Measurements from ENCODE around the gene RIBC2.

The RIBC2 gene

DNA sequence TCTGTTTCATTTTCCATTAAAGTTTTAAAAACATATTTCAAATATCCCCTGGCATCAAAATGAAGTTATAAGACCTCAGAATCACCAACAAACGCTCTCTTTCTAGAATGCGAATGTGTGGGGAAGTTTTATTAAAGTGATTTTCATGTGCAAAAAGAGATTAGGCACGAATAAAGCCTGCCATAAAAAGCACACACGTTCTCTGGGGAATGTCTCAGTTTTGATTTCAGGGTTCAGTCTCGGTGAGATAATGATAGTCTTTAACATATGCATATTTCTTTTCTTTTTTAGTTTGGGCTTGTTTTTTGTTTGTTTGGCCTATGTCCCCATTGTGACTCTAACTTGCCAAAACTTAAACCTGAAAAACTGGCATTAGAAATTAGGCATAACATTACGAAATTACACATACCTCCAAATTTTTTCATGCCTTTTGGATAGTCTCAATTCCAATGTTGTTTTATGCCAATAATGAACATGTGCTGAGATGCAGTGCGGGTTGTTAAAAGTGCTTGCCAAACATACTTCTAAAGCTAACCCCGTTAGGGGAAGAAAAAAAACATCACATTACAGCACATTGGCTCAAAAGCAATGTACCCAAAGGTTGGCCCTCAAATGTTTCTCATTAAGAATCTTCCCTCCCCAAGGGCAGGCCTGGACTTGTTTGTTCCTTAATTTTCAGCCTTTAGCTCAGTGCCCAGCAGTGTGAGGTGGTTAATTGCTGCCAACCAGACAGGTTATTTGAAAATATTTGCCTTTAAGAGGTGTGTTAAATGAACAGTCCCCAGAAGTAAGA is 56.0 kb downstream of the RIBC2 start:
- Histone ChIP-seq H3K4me1 (ENCODE audit: control insufficient read depth, insufficient read depth, low read length) (no peaks in the 10 kb centered on the region), H3K36me3 (ENCODE audit: control insufficient read depth, insufficient read depth, low read length) (no peaks in the 10 kb centered on the region), H3K4me3 (ENCODE audit: low read length) (no peak overlapping the region), H3K9ac (ENCODE audit: low read length) (no peak overlapping the region), H3K9me3 (ENCODE audit: control insufficient read depth, low read length) (no peaks in the 10 kb centered on the region), H3K27me3 (ENCODE audit: control insufficient read depth, insufficient read depth, low read length) (no peaks in the 10 kb centered on the region)

DNA sequence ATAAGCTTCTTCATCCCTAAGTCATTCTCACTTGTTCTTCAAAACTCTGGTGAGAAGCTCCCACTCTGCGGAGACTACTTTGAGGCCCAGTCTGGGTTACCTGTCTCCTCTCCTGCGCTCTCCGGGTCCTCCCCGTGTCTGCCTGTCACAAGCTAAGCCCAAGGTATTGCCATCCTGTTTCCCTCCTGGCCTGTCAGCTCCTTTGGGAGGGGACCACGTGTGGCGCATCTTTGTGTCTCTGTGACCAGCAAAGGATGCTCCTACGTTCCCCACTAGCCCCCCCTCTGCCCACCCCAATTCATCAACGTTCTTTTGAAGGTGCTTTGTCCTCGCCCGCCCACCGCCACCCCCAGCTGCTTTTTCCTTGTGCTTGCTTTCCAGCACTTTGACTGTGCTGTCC is 57.4 kb downstream of the RIBC2 start:
- Histone ChIP-seq H3K4me1 (ENCODE audit: control insufficient read depth, insufficient read depth, low read length) (no peaks in the 10 kb centered on the region), H3K9ac (ENCODE audit: low read length) (no peak overlapping the region), H3K36me3 (ENCODE audit: control insufficient read depth, insufficient read depth, low read length) (no peaks in the 10 kb centered on the region), H3K9me3 (ENCODE audit: control insufficient read depth, low read length) (no peaks in the 10 kb centered on the region), H3K27me3 (ENCODE audit: control insufficient read depth, insufficient read depth, low read length) (no peaks in the 10 kb centered on the region), H3K4me3 (ENCODE audit: low read length) (no peak overlapping the region)

DNA sequence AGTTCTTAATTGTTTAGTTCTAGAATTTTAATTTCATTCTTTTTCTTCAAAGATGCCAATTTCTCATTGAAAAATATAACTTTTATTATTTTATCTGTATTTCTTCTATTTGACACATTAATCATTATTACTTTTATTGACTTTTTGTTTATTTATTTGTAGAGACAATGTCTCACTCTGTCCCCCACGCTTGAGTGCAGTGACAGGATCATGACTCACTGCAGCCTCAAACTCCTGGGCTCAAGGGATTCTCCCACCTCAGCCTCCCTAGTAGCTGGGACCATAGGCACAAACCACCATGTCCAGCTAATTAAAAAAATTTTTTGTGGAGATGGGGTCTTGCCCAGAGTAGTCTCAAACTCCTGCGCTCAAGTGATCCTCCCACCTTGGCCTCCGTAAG is 58.9 kb downstream of the RIBC2 start:
- H3K9me3 ChIP-seq (ENCODE audit: control insufficient read depth, low read length): no peaks in the 10 kb centered on the region
- H3K36me3 ChIP-seq (ENCODE audit: control insufficient read depth, insufficient read depth, low read length): no peaks in the 10 kb centered on the region
- no peak overlapping the region for H3K9ac ChIP-seq (ENCODE audit: low read length)
- H3K27me3 ChIP-seq (ENCODE audit: control insufficient read depth, insufficient read depth, low read length): no peaks in the 10 kb centered on the region
- H3K4me1 ChIP-seq (ENCODE audit: control insufficient read depth, insufficient read depth, low read length): no peaks in the 10 kb centered on the region
- H3K4me3 ChIP-seq (ENCODE audit: low read length): no peak overlapping the region

DNA sequence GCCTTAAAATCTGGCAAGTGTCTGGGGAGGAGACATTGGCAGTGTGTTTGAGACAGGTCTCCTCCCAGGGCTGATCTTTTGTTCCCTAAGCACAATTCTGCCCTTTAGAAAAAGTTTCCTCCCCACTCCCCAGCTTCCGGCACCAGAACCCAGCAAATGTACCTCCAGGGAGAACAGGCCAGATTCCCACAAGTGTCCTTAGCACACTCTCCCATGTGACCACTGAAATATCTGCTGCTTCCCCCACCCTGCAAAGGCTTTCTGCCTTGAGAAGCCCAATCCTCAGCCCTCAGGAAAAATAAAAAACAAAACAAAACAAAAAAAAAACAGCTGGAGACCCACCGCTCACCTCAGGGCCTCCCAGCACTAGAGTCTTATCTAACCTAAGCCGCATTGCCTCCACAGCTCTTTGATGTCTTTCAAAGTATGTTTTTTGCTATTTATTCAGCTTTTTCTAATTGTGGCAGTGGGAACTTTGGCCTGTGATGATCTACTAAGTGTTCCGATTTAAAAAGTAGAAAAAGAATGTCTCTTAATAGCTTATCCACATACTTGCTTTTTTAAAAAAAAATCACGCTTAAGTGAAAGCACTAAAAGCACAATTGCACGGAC is 60.2 kb downstream of the RIBC2 start:
- no peak overlapping the region for H3K9ac ChIP-seq (ENCODE audit: low read length)
- H3K36me3 ChIP-seq (ENCODE audit: control insufficient read depth, insufficient read depth, low read length): no peaks in the 10 kb centered on the region
- no peak overlapping the region for H3K4me3 ChIP-seq (ENCODE audit: low read length)
- no peaks in the 10 kb centered on the region for H3K4me1 ChIP-seq (ENCODE audit: control insufficient read depth, insufficient read depth, low read length)
- H3K27me3 ChIP-seq (ENCODE audit: control insufficient read depth, insufficient read depth, low read length): no peaks in the 10 kb centered on the region
- no peaks in the 10 kb centered on the region for H3K9me3 ChIP-seq (ENCODE audit: control insufficient read depth, low read length)

DNA sequence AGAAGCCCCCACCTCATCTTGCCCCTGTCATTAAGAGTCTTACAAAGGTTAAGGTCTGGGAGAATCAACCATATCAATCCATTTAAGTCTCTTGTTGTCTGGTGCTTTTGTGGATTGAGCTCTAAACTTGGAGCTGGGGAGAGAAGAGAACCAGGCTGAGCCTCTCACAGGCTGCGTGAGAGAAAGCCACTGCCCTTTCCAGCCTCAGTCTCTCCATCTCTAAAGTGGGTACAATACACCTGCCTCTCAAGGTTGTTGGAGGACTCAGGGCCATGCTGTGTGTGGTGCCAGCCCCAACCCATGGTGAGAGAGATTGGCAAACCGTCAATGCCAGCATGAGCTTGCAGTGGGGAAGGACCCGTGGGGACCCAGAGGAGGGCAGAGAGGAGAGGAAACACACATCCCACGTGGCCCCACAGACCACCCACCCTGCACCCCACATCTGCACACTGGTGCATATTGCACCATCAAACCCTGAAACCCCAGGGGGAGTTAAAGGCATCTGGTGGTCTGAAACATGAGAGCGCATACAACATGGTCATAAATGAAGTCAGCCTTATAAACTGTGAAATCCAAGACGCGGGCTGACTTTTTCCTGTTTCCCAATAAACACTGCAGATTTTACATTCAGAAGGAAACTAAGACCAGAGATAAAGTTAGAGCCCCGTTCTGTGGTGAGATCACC is 61.7 kb downstream of the RIBC2 start:
- no peaks in the 10 kb centered on the region for H3K9me3 ChIP-seq (ENCODE audit: control insufficient read depth, low read length)
- H3K27me3 ChIP-seq (ENCODE audit: control insufficient read depth, insufficient read depth, low read length): no peaks in the 10 kb centered on the region
- no peaks in the 10 kb centered on the region for H3K36me3 ChIP-seq (ENCODE audit: control insufficient read depth, insufficient read depth, low read length)
- H3K4me1 ChIP-seq (ENCODE audit: control insufficient read depth, insufficient read depth, low read length): no peaks in the 10 kb centered on the region
- H3K4me3 ChIP-seq (ENCODE audit: low read length): no peak overlapping the region
- no peak overlapping the region for H3K9ac ChIP-seq (ENCODE audit: low read length)

DNA sequence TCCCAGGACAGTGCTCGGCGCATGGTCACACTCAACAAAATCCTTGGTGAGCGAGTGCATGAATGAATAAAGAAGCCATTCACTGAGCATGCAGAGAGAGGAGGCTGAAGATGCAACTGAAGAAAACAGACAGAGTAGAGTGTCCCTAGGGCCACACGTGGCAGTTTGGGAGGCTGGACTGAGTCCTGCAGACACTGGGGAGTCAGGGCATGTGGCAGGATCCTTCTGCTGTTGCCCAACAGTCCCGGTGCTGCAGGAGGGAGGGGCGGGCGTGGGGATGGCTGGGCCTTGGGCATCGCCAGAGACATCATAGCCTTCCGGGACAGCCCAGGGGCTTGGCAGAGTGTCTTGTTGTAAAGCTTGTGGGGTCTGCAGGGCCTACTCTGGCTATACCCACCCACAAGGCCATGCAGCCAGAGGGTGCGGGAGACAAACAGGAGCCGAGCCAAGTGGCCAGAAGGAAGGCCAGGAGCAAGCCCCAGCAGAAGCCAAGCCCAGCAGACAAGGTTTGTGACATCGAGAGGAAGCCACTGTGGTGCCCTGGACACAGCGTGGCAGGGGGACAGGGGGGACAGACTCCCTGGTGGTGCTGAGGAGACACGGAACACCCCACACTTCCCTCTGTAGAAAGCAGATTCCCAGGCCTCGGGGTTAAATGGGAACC is 62.5 kb downstream of the RIBC2 start:
- Histone ChIP-seq H3K27me3 (ENCODE audit: control insufficient read depth, insufficient read depth, low read length) (no peaks in the 10 kb centered on the region), H3K36me3 (ENCODE audit: control insufficient read depth, insufficient read depth, low read length) (no peaks in the 10 kb centered on the region), H3K4me1 (ENCODE audit: control insufficient read depth, insufficient read depth, low read length) (no peaks in the 10 kb centered on the region), H3K4me3 (ENCODE audit: low read length) (no peak overlapping the region), H3K9me3 (ENCODE audit: control insufficient read depth, low read length) (no peaks in the 10 kb centered on the region), H3K9ac (ENCODE audit: low read length) (no peak overlapping the region)

DNA sequence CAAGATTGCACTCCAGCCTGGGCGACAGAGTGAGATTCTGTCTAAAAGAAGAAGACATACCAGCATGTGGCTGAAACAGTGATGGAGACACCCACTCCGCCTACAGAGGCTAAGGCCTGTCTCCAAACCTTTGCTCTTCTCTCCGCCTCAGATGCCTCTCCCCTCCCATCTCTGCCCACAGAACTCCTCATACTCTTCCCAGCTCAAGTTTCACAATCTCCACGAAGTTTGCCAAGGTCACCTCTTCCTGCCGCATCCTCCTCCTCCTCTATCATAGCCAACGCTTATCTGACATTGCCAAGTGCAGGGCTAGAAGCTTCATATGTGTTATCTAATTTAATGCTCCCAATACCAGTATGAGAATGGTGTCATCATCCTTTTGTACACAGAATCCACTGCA is 63.3 kb downstream of the RIBC2 start:
- Histone ChIP-seq H3K9me3 (ENCODE audit: control insufficient read depth, low read length) (no peaks in the 10 kb centered on the region), H3K9ac (ENCODE audit: low read length) (no peak overlapping the region), H3K4me3 (ENCODE audit: low read length) (no peak overlapping the region), H3K27me3 (ENCODE audit: control insufficient read depth, insufficient read depth, low read length) (no peaks in the 10 kb centered on the region), H3K36me3 (ENCODE audit: control insufficient read depth, insufficient read depth, low read length) (no peaks in the 10 kb centered on the region), H3K4me1 (ENCODE audit: control insufficient read depth, insufficient read depth, low read length) (no peaks in the 10 kb centered on the region)

DNA sequence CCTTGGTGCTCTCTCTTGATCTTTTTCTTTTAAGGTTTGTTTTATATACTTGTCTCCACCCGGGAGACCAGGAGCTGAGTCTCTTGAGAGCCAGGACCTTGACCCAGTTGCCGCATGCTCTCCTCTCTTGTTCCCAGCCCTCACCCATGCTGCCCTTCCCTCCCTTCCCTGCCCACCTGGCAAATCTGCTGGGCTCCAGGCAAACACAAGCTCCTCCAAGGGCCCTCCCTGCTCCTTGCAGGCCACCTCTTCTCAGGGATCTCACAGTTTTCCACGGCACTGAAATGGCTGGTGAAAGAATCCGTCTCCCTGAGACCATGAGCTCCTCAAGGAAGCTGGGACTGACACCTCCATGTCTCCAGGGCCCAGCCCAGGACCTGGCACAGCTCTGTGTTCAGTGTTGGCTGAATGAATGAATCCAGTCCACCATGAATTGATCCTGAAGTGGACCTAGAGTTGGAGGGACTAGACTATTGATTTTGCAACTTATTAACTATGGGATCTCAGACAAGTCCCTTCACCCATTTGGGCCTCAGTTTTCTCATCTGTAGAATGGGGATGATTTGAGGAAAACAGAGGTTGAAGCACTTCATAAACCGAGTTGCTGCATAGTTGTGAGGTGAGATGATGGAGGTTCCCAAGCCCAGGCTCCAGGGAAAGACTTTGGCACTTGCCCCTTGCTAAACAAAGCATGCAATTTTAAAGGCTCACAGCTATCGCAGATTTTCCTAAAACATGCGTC is 64.0 kb downstream of the RIBC2 start:
- H3K4me3 ChIP-seq (ENCODE audit: low read length): no peak overlapping the region
- H3K9ac ChIP-seq (ENCODE audit: low read length): no peak overlapping the region
- no peaks in the 10 kb centered on the region for H3K36me3 ChIP-seq (ENCODE audit: control insufficient read depth, insufficient read depth, low read length)
- no peaks in the 10 kb centered on the region for H3K27me3 ChIP-seq (ENCODE audit: control insufficient read depth, insufficient read depth, low read length)
- no peaks in the 10 kb centered on the region for H3K9me3 ChIP-seq (ENCODE audit: control insufficient read depth, low read length)
- H3K4me1 ChIP-seq (ENCODE audit: control insufficient read depth, insufficient read depth, low read length): no peaks in the 10 kb centered on the region

DNA sequence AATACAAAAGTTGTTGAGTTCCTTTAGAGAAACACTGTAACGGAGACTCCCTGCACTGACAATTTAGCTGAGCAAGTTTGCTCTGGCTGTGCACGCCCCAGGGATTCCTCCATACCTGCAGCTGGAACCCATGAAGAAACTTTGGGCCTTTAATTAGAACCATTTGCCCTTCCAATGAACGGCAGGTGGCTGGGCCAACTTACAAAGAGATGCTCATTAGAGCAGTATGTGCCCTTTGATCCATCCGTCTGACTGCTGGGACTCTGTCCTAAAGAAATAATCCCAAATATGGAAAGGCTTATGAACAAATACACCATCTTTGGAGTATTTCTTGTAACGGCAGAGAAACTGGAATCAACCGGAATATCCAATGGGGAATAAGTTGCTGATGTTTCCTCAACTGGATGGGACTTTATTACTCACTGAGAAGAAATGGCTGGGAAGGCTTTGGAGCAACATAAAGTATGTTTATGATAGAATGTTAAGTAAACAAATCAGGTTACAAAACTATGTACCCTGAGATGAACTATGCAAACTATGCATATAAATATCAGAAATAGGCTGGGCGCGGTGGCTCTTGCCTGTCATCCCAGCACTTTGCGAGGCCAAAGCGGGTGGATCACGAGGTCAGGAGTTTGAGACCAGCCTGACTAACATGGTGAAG is 64.7 kb downstream of the RIBC2 start:
- Histone ChIP-seq H3K9me3 (ENCODE audit: control insufficient read depth, low read length) (no peaks in the 10 kb centered on the region), H3K4me3 (ENCODE audit: low read length) (no peak overlapping the region), H3K4me1 (ENCODE audit: control insufficient read depth, insufficient read depth, low read length) (no peaks in the 10 kb centered on the region), H3K36me3 (ENCODE audit: control insufficient read depth, insufficient read depth, low read length) (no peaks in the 10 kb centered on the region), H3K9ac (ENCODE audit: low read length) (no peak overlapping the region), H3K27me3 (ENCODE audit: control insufficient read depth, insufficient read depth, low read length) (no peaks in the 10 kb centered on the region)

DNA sequence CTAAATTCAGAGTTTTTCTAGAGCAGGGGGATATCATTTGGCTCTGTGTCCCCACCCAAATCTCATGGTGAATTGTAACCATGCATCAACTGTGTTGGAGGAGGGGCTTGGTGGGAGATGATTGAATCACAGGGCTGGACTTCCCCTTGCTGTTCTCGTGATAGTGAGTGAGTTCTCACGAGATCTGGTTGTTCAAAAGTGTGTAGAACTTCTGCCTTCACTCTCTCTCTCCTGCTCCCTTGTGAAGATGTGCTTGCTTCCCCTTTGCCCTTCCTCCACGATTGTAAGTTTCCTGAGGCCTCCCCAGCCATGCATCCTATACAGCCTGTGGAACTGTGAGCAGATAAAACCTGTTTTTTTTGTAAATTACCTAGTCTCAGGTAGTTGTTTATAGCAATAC is 67.2 kb downstream of the RIBC2 start:
- Histone ChIP-seq H3K9ac (ENCODE audit: low read length) (no peak overlapping the region), H3K36me3 (ENCODE audit: control insufficient read depth, insufficient read depth, low read length) (no peaks in the 10 kb centered on the region), H3K4me3 (ENCODE audit: low read length) (no peak overlapping the region), H3K9me3 (ENCODE audit: control insufficient read depth, low read length) (no peaks in the 10 kb centered on the region), H3K27me3 (ENCODE audit: control insufficient read depth, insufficient read depth, low read length) (no peaks in the 10 kb centered on the region), H3K4me1 (ENCODE audit: control insufficient read depth, insufficient read depth, low read length) (no peaks in the 10 kb centered on the region)

DNA sequence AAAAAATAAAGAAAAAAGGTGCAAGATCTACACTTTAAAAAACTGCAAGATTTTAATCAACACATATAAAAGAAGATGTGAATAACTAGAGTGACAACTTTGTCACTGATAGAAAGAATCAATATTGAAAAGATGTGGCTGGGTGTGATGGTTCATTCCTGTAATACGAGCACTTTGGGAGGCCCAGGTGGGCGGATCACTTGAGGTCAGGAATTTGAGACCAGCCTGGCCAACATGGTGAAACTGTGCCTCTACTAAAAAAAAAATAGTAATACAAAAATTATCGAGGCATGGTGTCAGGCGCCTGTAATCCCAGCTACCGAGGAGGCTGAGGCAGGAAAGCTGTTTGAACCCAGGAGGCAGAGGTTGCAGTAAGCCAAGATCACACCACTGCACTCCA is 68.2 kb downstream of the RIBC2 start:
- H3K9me3 ChIP-seq (ENCODE audit: control insufficient read depth, low read length): no peaks in the 10 kb centered on the region
- H3K27me3 ChIP-seq (ENCODE audit: control insufficient read depth, insufficient read depth, low read length): no peaks in the 10 kb centered on the region
- H3K4me1 ChIP-seq (ENCODE audit: control insufficient read depth, insufficient read depth, low read length): no peaks in the 10 kb centered on the region
- no peak overlapping the region for H3K4me3 ChIP-seq (ENCODE audit: low read length)
- H3K9ac ChIP-seq (ENCODE audit: low read length): no peak overlapping the region
- H3K36me3 ChIP-seq (ENCODE audit: control insufficient read depth, insufficient read depth, low read length): no peaks in the 10 kb centered on the region
